PC-3 (cell line): ENCODE data around the gene IGSF3. TPM values are rescaled to one million over a fixed set of nuclear protein-coding genes. Genes with fewer than 3 reads are reported as not detected.

Source experiments
- ATAC-seq: fragments of 200-7000 bp; cut with Tn5 transposase; 2 replicates; pipeline ENCODE4 v1.9.1; 2020; ENCODE audit warnings: mild to moderate bottlenecking, moderate library complexity
- BruUV-seq: library from RNA; stranded (reverse); fragments of 400-500 nt; replicated peaks from 2 replicates; lab custom pipeline; 2021; lab: Mats Ljungman, UMichigan
- CTCF ChIA-PET: fragments of 300-600 bp; sonication (Branson Sonifier 250); formaldehyde crosslinking; loops from one replicate; lab custom pipeline; 2022; ENCODE audit warnings: antibody characterized with exemption; lab: Charles Lee
- POLR2A ChIA-PET: fragments of 300-600 bp; sonication (Branson Sonifier 250); formaldehyde crosslinking; loops from one replicate; lab custom pipeline; 2022; ENCODE audit warnings: antibody characterized with exemption; ENCODE audit not compliant: unreplicated experiment; lab: Charles Lee
- DNase-seq: peaks from one replicate; pipeline ENCODE4 v3.0.0-alpha.2; 2015
- H2AFZ ChIP-seq: fragments of 300-600 bp; sonication (generic); 2 replicates; pipeline ENCODE4 v1.6.0; 2016; ENCODE audit warnings: antibody characterized with exemption, low read length
- H3F3A ChIP-seq: fragments of 300-600 bp; sonication (generic); one replicate; pipeline ENCODE4 v1.6.0; 2017; ENCODE audit warnings: antibody characterized with exemption, low read length, control low read depth, mild to moderate bottlenecking; ENCODE audit not compliant: unreplicated experiment
- H3K27ac ChIP-seq: fragments of 300-600 bp; sonication (generic); 2 replicates; pipeline ENCODE4 v1.5.1; 2016; ENCODE audit warnings: mild to moderate bottlenecking, low read length
- H3K27me3 ChIP-seq: fragments of 300-600 bp; sonication (generic); 2 replicates; pipeline ENCODE4 v1.6.1; 2016; ENCODE audit warnings: low read length, mixed read lengths
- H3K36me3 ChIP-seq: fragments of 300-600 bp; sonication (generic); 2 replicates; pipeline ENCODE4 v1.6.1; 2016; ENCODE audit warnings: low read depth, mixed run types, low read length, mixed read lengths
- H3K4me1 ChIP-seq: fragments of 300-600 bp; sonication (generic); 2 replicates; pipeline ENCODE4 v1.5.1; 2016; ENCODE audit warnings: low read length; ENCODE audit not compliant: insufficient read depth
- H3K4me2 ChIP-seq: fragments of 300-600 bp; sonication (generic); 2 replicates; pipeline ENCODE4 v1.6.0; 2016; ENCODE audit warnings: low read length
- H3K4me3 ChIP-seq: fragments of 300-600 bp; sonication (generic); 2 replicates; pipeline ENCODE4 v1.5.1; 2016; ENCODE audit warnings: mild to moderate bottlenecking, low read length, mixed read lengths
- H3K79me2 ChIP-seq: fragments of 300-600 bp; sonication (generic); 2 replicates; pipeline ENCODE4 v1.6.1; 2017; ENCODE audit warnings: low read length, mixed read lengths
- H3K9ac ChIP-seq: fragments of 300-600 bp; sonication (generic); 2 replicates; pipeline ENCODE4 v1.6.0; 2016; ENCODE audit warnings: mild to moderate bottlenecking, low read length
- H3K9me2 ChIP-seq: fragments of 300-600 bp; sonication (generic); replicated peaks from 2 replicates; pipeline ENCODE4 v1.6.1; 2016; ENCODE audit warnings: mixed run types, low read length, mixed read lengths
- H3K9me3 ChIP-seq: fragments of 300-600 bp; sonication (generic); 2 replicates; pipeline ENCODE4 v1.6.1; 2016; ENCODE audit warnings: low read length, mixed read lengths
- H4K20me1 ChIP-seq: fragments of 300-600 bp; sonication (generic); 2 replicates; pipeline ENCODE4 v1.6.1; 2016; ENCODE audit warnings: low read length, mixed read lengths
- EZH2phosphoT487 ChIP-seq: fragments of 300-600 bp; sonication (generic); IDR thresholded peaks from 2 replicates; pipeline ENCODE4 v1.6.1; 2018; ENCODE audit warnings: mild to moderate bottlenecking, antibody characterized with exemption, low read length, borderline replicate concordance
- intact Hi-C: fragments of 100-400 bp; cut with micrococcal nuclease; formaldehyde crosslinking; loops from 2 replicates; pipeline ENCODE4 v1.9.0; 2023
- total RNA-seq: library from RNA; depleted of rRNA; stranded (reverse); fragments of >200 nt; gene quantifications from 2 replicates; pipeline ENCODE4 v1.2.3, GENCODE V29; 2014
- TF ChIP-seq, protein P1 (sequence below): fragments of 300-600 bp; sonication (generic); conservative IDR thresholded peaks from 2 replicates; pipeline ENCODE4 v1.5.1; 2017; ENCODE audit warnings: antibody characterized with exemption, low read depth, mild to moderate bottlenecking, low read length

Gene IGSF3
- total RNA-seq, 1 experiment from 2014 or later: 15.5 TPM

DNA sequence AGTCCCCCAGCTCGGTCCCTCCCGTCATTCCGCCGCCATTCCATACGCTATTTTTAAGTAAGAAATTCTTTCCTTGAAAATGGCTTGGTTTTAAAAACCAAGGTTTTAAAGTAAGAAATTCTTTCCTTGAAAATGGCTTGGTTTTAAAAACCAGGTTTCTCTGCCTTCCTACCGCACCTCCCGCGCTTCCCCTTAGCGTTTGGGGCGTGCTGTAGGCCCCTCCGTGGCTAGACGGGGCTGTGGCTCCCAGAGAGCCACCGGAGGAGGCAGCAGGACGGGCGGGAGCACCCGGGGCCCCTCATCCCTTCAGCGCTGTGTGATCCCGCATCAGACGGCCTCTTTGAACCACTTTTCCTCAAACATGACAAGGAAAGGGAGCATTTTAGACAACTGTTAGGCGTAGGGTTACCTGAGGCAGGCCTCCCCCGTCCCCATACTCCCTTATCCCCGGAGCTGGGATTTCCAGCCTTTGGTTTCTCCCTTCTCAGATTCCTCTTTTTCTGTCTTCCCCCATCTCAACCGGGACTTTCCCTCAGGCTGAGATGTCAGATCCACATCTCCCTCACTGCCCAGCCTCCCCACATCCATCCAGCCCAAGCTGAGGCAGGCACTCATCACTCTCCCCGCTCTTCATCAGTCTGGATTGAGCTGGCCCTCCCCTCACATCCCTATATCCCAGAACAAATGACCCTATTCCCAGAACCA lies 96.2 kb downstream of the IGSF3 start:
- Histone ChIP-seq H2AFZ (peak overlapping the region; percentile 90), H3K27me3 (no peaks in the 10 kb centered on the region), H3K4me3 (peak overlapping the region; percentile 92), H3K79me2 (peaks cover 36% of the 10 kb centered on the region), H3K9me2 (no peaks in the 10 kb centered on the region), H4K20me1 (peaks cover 17% of the 10 kb centered on the region; the same call in 1 of the 2 replicates), H3K4me1 (peaks cover 53% of the 10 kb centered on the region), H3F3A (no peaks in the 10 kb centered on the region), H3K36me3 (no peaks in the 10 kb centered on the region), H3K9me3 (no peaks in the 10 kb centered on the region), H3K4me2 (peak overlapping the region; percentile 97), H3K9ac (peak overlapping the region; percentile 96), H3K27ac (peak overlapping the region; percentile 91; the same call in 1 of the 2 replicates)
- DNase-seq (no peak), ATAC-seq (no peak)
- TF ChIP-seq EZH2phosphoT487: no peak
- CTCF ChIA-PET: no interaction called here
- POLR2A ChIA-PET: no interaction called here
- TSS peak; percentile 80 for BruUV-seq
- intact Hi-C loops: loop anchor here (2.0 to 10.0 kb wide), 6 partner anchors 15 to 363 kb away; partner anchors contain the start of gene PTGFRN

DNA sequence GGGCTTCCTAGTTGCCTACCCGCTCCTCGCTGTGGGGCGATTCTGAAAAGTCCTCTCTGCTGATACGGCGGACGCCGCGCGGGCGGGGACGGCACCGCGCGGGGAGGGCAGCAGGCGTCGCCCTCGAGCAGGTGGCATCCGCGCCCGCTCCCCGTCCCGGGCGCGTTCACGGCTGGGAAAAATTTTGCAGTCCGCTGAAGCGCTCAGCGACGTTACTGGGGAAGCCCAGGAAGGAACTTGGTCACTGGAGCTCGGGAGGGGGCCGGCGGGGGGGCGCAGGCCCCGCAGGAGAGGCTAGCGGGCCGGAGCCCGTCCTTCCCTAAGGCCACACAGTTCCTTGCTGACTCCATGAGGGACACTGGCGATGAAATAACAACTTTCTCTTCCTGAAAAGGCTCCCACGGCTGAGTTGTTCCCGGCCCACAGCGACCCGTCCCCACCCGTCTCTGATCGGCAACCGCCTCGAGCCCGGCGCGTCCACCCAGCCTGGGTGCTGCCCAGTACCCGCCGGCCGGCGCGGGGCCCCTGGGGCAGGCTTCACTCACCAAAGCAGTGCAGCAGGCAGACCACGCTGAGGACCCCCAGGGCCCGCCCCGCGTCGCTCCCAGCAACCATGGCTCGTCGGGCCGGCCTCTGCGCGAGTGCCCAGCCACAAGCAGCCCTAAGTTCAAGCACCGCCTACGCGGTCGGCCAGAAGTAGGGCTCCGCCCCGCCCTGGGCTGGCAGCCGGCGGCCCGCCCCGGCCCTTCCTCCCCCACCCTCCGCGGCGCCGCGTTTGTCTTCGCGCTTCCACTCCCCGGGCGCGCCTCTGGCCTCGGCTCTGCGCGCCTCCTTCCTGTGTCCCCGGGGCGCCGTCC lies 96.9 kb downstream of the IGSF3 start, which contains the start of gene CD58:
Gene CD58 (minus strand): TSS at position 669 of the 857 bp plus-strand sequence. CDS start 54 bp downstream, at position 615.
- Histone ChIP-seq H3K9ac (peak within 1 kb of the TSS; percentile 96), H2AFZ (peak within 1 kb of the TSS; percentile 90), H3K36me3 (no peaks in the 10 kb centered on the region), H4K20me1 (peaks cover 17% of the 10 kb centered on the region; the same call in 1 of the 2 replicates), H3F3A (no peaks in the 10 kb centered on the region), H3K79me2 (peaks cover 44% of the 10 kb centered on the region), H3K27me3 (no peaks in the 10 kb centered on the region), H3K4me1 (peaks cover 55% of the 10 kb centered on the region), H3K4me2 (peak within 1 kb of the TSS; percentile 97), H3K4me3 (peak within 1 kb of the TSS; percentile 92), H3K27ac (peak within 1 kb of the TSS; percentile 91), H3K9me3 (no peaks in the 10 kb centered on the region), H3K9me2 (no peaks in the 10 kb centered on the region)
- ChIA-PET CTCF (interaction anchor here (0.5 kb wide), 1 partner anchor 25 kb away, joined by 3 read pairs; no protein-coding TSS in a partner anchor), POLR2A (interaction anchor here (0.6 kb wide), 1 partner anchor 65 kb away, joined by 6 read pairs; no protein-coding TSS in a partner anchor)
- intact Hi-C loops: loop anchor here (2.0 to 10.0 kb wide), 6 partner anchors 14 to 364 kb away; partner anchors contain the start of gene PTGFRN
- no TSS peak for BruUV-seq
- peak; percentile 83 for ATAC-seq
- TF ChIP-seq EZH2phosphoT487: no peak
- TF ChIP-seq, protein P1, sequence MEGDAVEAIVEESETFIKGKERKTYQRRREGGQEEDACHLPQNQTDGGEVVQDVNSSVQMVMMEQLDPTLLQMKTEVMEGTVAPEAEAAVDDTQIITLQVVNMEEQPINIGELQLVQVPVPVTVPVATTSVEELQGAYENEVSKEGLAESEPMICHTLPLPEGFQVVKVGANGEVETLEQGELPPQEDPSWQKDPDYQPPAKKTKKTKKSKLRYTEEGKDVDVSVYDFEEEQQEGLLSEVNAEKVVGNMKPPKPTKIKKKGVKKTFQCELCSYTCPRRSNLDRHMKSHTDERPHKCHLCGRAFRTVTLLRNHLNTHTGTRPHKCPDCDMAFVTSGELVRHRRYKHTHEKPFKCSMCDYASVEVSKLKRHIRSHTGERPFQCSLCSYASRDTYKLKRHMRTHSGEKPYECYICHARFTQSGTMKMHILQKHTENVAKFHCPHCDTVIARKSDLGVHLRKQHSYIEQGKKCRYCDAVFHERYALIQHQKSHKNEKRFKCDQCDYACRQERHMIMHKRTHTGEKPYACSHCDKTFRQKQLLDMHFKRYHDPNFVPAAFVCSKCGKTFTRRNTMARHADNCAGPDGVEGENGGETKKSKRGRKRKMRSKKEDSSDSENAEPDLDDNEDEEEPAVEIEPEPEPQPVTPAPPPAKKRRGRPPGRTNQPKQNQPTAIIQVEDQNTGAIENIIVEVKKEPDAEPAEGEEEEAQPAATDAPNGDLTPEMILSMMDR: peak; percentile 67
- peak; percentile 91 for DNase-seq

DNA sequence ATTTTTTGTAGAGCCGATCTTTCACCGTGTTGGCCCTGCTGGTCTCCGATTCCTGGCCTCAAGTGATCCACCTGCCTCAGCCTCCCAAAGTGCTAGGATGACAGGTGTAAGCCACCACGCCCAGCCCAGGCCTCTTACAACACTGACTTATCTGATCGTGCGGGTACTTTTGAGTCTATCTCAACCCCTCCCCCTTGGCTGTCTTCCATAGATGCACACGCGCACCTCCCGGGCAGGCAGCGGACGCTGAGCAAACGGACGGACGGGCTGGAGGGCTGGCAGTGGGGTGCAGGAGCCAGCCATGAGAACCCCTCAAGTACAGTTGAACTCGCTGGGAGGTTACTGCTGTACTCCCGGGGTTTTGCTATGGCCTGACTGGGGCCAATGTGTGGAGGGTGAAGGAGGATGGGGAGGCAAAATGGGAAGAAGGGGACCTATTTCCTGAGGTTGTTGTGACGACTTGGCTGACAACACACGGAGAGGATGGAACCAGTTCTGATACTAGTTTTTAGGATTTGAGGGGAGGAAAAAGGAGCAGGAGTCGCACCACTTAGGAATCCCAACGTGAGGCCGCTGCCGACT lies 97.7 kb downstream of the IGSF3 start:
- H3K27me3 ChIP-seq: no peaks in the 10 kb centered on the region
- peak overlapping the region; percentile 91 for H3K27ac ChIP-seq
- H3K9me3 ChIP-seq: no peaks in the 10 kb centered on the region
- peaks cover 17% of the 10 kb centered on the region; the same call in 1 of the 2 replicates for H4K20me1 ChIP-seq
- peak overlapping the region; percentile 92 for H3K4me3 ChIP-seq
- peak; percentile 66 for DNase-seq
- no peaks in the 10 kb centered on the region for H3K9me2 ChIP-seq
- H3K4me1 ChIP-seq: peaks cover 48% of the 10 kb centered on the region
- BruUV-seq: TSS peak; percentile 32
- H3K36me3 ChIP-seq: no peaks in the 10 kb centered on the region
- intact Hi-C loops: loop anchor here (2.0 to 10.0 kb wide), 6 partner anchors 13 to 365 kb away; partner anchors contain the start of gene PTGFRN
- CTCF ChIA-PET: no interaction called here
- ATAC-seq: peak; percentile 5
- H3K79me2 ChIP-seq: peaks cover 51% of the 10 kb centered on the region
- POLR2A ChIA-PET: interaction anchor here (0.6 kb wide), 1 partner anchor 65 kb away, joined by 6 read pairs; no protein-coding TSS in a partner anchor
- peak overlapping the region; percentile 97 for H3K4me2 ChIP-seq
- H3K9ac ChIP-seq: peak overlapping the region; percentile 96
- H3F3A ChIP-seq: no peaks in the 10 kb centered on the region
- TF ChIP-seq, protein P1: no peak
- peak overlapping the region; percentile 56 for H2AFZ ChIP-seq
